MG63 (cell line): Measurements from ENCODE around the gene CFAP61. TPM values are rescaled to one million over a fixed set of nuclear protein-coding genes. Genes with fewer than 3 reads are reported as not detected.

Experiments
- DNase-seq: peaks from one replicate; pipeline ENCODE4 v3.0.0-alpha.2; 2020
- H3K27me3 ChIP-seq: fragments of 250-450 bp; sonication (Bioruptor Pico); 2 replicates; pipeline ENCODE4 v1.5.1; 2020; ENCODE audit warnings: mild to moderate bottlenecking, moderate library complexity
- H3K36me3 ChIP-seq: fragments of 250-450 bp; sonication (Bioruptor Pico); 2 replicates; pipeline ENCODE4 v1.5.1; 2020; ENCODE audit warnings: mild to moderate bottlenecking, moderate library complexity
- H3K4me3 ChIP-seq: fragments of 250-450 bp; sonication (Bioruptor Pico); 2 replicates; pipeline ENCODE4 v1.5.1; 2020; ENCODE audit warnings: mild to moderate bottlenecking, moderate library complexity
- H3K9me3 ChIP-seq: fragments of 250-450 bp; sonication (Bioruptor Pico); 2 replicates; pipeline ENCODE4 v1.5.1; 2020; ENCODE audit warnings: mild to moderate bottlenecking, moderate library complexity
- total RNA-seq: library from RNA; depleted of rRNA; stranded (reverse); fragments of >200 nt; shearing (Covaris generic); gene quantifications from 2 replicates; pipeline ENCODE4 v1.2.3, GENCODE V29; 2014; ENCODE audit warnings: low replicate concordance

Gene CFAP61
- total RNA-seq, 1 experiment from 2014 or later = not detected

- no peaks in the 10 kb centered on the region for H3K36me3 ChIP-seq
- no peak for DNase-seq
- H3K9me3 ChIP-seq = no peaks in the 10 kb centered on the region
- peaks cover 28% of the 10 kb centered on the region for H3K27me3 ChIP-seq
- H3K4me3 ChIP-seq = no peak overlapping the region
These were observed 310.6 kb downstream of the CFAP61 start for GRCh38 chr20:20362774-20363433.

- DNase-seq = no peak
- Histone ChIP-seq H3K36me3 (no peaks in the 10 kb centered on the region), H3K9me3 (no peaks in the 10 kb centered on the region), H3K27me3 (peaks cover 28% of the 10 kb centered on the region), H3K4me3 (no peak overlapping the region)
These were observed 311.1 kb downstream of the CFAP61 start for GRCh38 chr20:20363434-20363798.

GRCh38 chr20:20363799-20364592 lies 311.7 kb downstream of the CFAP61 start:
- Histone ChIP-seq H3K36me3 (no peaks in the 10 kb centered on the region), H3K27me3 (peaks cover 28% of the 10 kb centered on the region), H3K4me3 (no peak overlapping the region), H3K9me3 (no peaks in the 10 kb centered on the region)
- DNase-seq = no peak

GRCh38 chr20:20364593-20365479 lies 312.5 kb downstream of the CFAP61 start:
- Histone ChIP-seq H3K4me3 (no peak overlapping the region), H3K27me3 (peaks cover 33% of the 10 kb centered on the region), H3K9me3 (no peaks in the 10 kb centered on the region), H3K36me3 (no peaks in the 10 kb centered on the region)
- DNase-seq = no peak

GRCh38 chr20:20365480-20366161 lies 313.3 kb downstream of the CFAP61 start:
- Histone ChIP-seq H3K9me3 (no peaks in the 10 kb centered on the region), H3K4me3 (no peak overlapping the region), H3K27me3 (peaks cover 31% of the 10 kb centered on the region), H3K36me3 (no peaks in the 10 kb centered on the region)
- no peak for DNase-seq

GRCh38 chr20:20366551-20366875 lies 314.2 kb downstream of the CFAP61 start:
- Histone ChIP-seq H3K36me3 (no peaks in the 10 kb centered on the region), H3K4me3 (no peak overlapping the region), H3K9me3 (no peaks in the 10 kb centered on the region), H3K27me3 (peaks cover 31% of the 10 kb centered on the region)
- DNase-seq = no peak

GRCh38 chr20:20366876-20367574 lies 314.7 kb downstream of the CFAP61 start:
- peaks cover 27% of the 10 kb centered on the region for H3K27me3 ChIP-seq
- no peaks in the 10 kb centered on the region for H3K9me3 ChIP-seq
- no peaks in the 10 kb centered on the region for H3K36me3 ChIP-seq
- DNase-seq = no peak
- no peak overlapping the region for H3K4me3 ChIP-seq

- no peaks in the 10 kb centered on the region for H3K9me3 ChIP-seq
- no peak for DNase-seq
- no peaks in the 10 kb centered on the region for H3K36me3 ChIP-seq
- H3K27me3 ChIP-seq = peaks cover 23% of the 10 kb centered on the region
- H3K4me3 ChIP-seq = no peak within 1 kb of the TSS
These were observed 315.5 kb downstream of the CFAP61 start, which contains the start of gene INSM1 for GRCh38 chr20:20367575-20368417. INSM1 (plus strand) TSS chr20:20368104; CDS start chr20:20368268, 164 bp downstream.

- Histone ChIP-seq H3K9me3 (no peaks in the 10 kb centered on the region), H3K36me3 (no peaks in the 10 kb centered on the region), H3K4me3 (no peak overlapping the region), H3K27me3 (peaks cover 22% of the 10 kb centered on the region)
- no peak for DNase-seq
These were observed 316.3 kb downstream of the CFAP61 start for GRCh38 chr20:20368418-20369249.

GRCh38 chr20:20369250-20370093 lies 317.1 kb downstream of the CFAP61 start:
- DNase-seq = no peak
- Histone ChIP-seq H3K36me3 (no peaks in the 10 kb centered on the region), H3K4me3 (no peak overlapping the region), H3K9me3 (no peaks in the 10 kb centered on the region), H3K27me3 (peaks cover 15% of the 10 kb centered on the region)

- DNase-seq = no peak
- Histone ChIP-seq H3K27me3 (peaks cover 9% of the 10 kb centered on the region), H3K4me3 (no peak overlapping the region), H3K9me3 (no peaks in the 10 kb centered on the region), H3K36me3 (no peaks in the 10 kb centered on the region)
These were observed 317.8 kb downstream of the CFAP61 start for GRCh38 chr20:20370094-20370575.

- no peak for DNase-seq
- Histone ChIP-seq H3K27me3 (peaks cover 5% of the 10 kb centered on the region), H3K9me3 (no peaks in the 10 kb centered on the region), H3K4me3 (no peak overlapping the region), H3K36me3 (no peaks in the 10 kb centered on the region)
These were observed 318.8 kb downstream of the CFAP61 start for GRCh38 chr20:20371083-20371482.

GRCh38 chr20:20371681-20372080 lies 319.3 kb downstream of the CFAP61 start:
- H3K4me3 ChIP-seq = no peak overlapping the region
- no peaks in the 10 kb centered on the region for H3K36me3 ChIP-seq
- no peaks in the 10 kb centered on the region for H3K9me3 ChIP-seq
- peaks cover 5% of the 10 kb centered on the region for H3K27me3 ChIP-seq
- DNase-seq = no peak

GRCh38 chr20:20373091-20373571 lies 320.8 kb downstream of the CFAP61 start:
- peak; percentile 41 for DNase-seq
- Histone ChIP-seq H3K4me3 (no peak overlapping the region), H3K9me3 (no peaks in the 10 kb centered on the region), H3K27me3 (peaks cover 5% of the 10 kb centered on the region), H3K36me3 (no peaks in the 10 kb centered on the region)
